Thymus (tissue), 11 donors: ENCODE data around the gene EXOC3L1. TPM values are rescaled to one million over a fixed set of nuclear protein-coding genes. Genes with fewer than 3 reads are reported as not detected.
A peak's percentile ranks its signal among the peaks of the same experiment; 100 is the strongest.

Source experiments
- DNase-seq, 9 donors: peaks; one replicate each; pipeline ENCODE4 v3.0.0-alpha.2; 2013; ENCODE audit warnings: low spot score in 9 of 9, low read depth in 6 of 9, missing footprints in 1 of 9
- H3K27ac ChIP-seq, 2 donors: one replicate each; pipeline ENCODE4 v1.5.1; 2013; ENCODE audit warnings: control low read depth in 1 of 2, low read depth in 1 of 2, low read length in 1 of 2, mild to moderate bottlenecking in 1 of 2, moderate library complexity in 1 of 2
- H3K27me3 ChIP-seq, 2 donors: one replicate each; pipeline ENCODE4 v1.5.1; 2013; ENCODE audit warnings: low read length in 1 of 2; ENCODE audit not compliant: control insufficient read depth in 2 of 2, insufficient read depth in 1 of 2
- H3K36me3 ChIP-seq, 2 donors: one replicate each; pipeline ENCODE4 v1.5.1; 2013; ENCODE audit warnings: low read length in 1 of 2, mild to moderate bottlenecking in 1 of 2, moderate library complexity in 1 of 2; ENCODE audit not compliant: control insufficient read depth in 2 of 2, insufficient read depth in 2 of 2
- H3K4me1 ChIP-seq, 2 donors: one replicate each; pipeline ENCODE4 v1.5.1; 2013; ENCODE audit warnings: low read length in 2 of 2; ENCODE audit not compliant: control insufficient read depth in 2 of 2, insufficient read depth in 2 of 2
- H3K4me3 ChIP-seq, 2 donors: one replicate each; pipeline ENCODE4 v1.5.1; 2013; ENCODE audit warnings: low read length in 2 of 2, control low read depth in 1 of 2, mild to moderate bottlenecking in 1 of 2
- H3K9me3 ChIP-seq, 2 donors: one replicate each; pipeline ENCODE4 v1.5.1; 2013; ENCODE audit warnings: low read length in 1 of 2, mild to moderate bottlenecking in 1 of 2; ENCODE audit not compliant: control insufficient read depth in 2 of 2, insufficient read depth in 1 of 2
- WGBS: extraction: QIAGEN DNeasy Blood & Tissue Kit; methylation state at CpG from one replicate; pipeline ENCODE4 v1.1.7; 2013; 5-methylcytosine and 5-hydroxymethylcytosine counted together
- polyA plus RNA-seq: library from polyadenylated mRNA; stranded (reverse); fragments of 200-250 nt; gene quantifications from one replicate; pipeline ENCODE4 v1.2.3, GENCODE V29; 2013
- total RNA-seq: library from RNA; stranded (reverse); fragments of 120-200 nt; gene quantifications from one replicate; pipeline ENCODE4 v1.2.4, GENCODE V29; 2013
- donor health status: healthy.

The EXOC3L1 gene
- total and polyA plus RNA-seq, 2 donors: 0.57 to 2.2 TPM

DNA sequence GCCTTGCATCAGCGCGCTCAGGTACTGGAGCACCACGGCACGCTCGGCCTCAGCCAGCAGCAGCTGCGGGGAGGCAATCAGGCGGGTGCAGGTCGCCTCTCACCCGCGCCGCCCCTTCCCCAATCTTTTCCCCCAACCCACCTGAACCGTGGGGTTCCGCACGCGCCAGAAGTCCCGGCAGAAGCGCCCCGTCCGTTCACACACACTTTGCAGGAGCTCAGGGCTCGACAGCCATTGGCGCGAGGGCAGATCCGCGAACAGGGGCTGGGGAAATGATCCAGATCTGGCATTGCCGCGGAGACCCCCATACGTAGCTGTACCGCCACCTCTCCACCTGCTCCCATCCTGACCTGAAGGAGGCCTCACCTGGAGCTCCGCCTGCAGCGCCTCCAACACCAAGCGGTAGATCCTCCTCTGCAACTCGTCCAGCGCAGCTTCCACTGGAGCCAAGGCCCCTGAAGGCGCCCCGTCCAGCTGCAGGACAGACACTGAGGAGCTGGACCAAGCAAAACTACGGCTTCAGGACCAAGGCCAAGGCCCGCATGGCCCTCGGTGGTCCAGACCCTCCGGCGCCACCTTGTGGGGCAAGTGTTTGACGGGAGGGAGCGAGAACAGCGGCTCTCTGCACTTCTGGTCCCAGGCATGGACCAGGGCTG, 4.8 kb downstream of the EXOC3L1 start:
- Histone ChIP-seq H3K4me3 (peak overlapping the region; percentile 75 to 86), H3K27ac (no peak overlapping the region), H3K4me1 (peaks cover 11 to 26% of the 10 kb centered on the region in 2 donors), H3K27me3 (peaks cover 18 to 49% of the 10 kb centered on the region in 2 donors), H3K9me3 (peaks cover 0 to 3% of the 10 kb centered on the region in 2 donors), H3K36me3 (no peaks in the 10 kb centered on the region)
- peak in 7 of 9 donors; percentile 37 to 76 (median 64) for DNase-seq
- WGBS: 19% methylated on average over 43 of the region's 43 CpGs

DNA sequence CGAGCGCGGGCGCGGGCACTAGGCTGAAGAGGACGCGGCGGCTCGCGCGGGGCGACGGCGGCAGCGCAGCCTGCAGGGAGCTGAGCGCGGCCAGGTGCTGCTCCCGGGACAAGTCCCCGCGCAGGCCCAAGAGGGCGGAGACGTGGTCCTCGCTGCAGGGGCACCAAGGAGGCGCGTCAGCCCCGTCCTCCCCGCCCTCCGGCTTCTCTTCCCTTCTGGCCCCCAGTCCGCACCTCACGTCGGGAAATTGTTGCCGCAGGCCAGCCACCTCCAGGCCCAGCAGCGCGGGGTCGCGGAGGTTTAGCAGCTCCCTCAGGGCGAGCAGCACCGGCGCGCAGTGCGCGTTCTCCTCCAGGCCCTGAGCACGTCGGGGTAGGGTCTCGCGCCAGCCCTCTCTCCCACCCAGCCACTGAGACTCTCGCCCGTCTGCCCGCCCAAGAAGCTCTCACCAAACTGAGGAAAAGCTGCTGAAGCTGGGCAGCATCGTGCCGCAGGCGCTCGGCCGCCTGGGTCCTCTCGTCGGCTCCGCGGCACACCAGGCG, 5.4 kb downstream of the EXOC3L1 start:
- peaks cover 0 to 3% of the 10 kb centered on the region in 2 donors for H3K9me3 ChIP-seq
- H3K36me3 ChIP-seq: no peaks in the 10 kb centered on the region
- H3K27ac ChIP-seq: peak overlapping the region in 1 of 2 donors; percentile 94
- peaks cover 18 to 50% of the 10 kb centered on the region in 2 donors for H3K27me3 ChIP-seq
- no peak for DNase-seq
- peak overlapping the region; percentile 75 to 86 for H3K4me3 ChIP-seq
- 10% methylated on average over 59 of the region's 59 CpGs for WGBS
- H3K4me1 ChIP-seq: peaks cover 11 to 26% of the 10 kb centered on the region in 2 donors

DNA sequence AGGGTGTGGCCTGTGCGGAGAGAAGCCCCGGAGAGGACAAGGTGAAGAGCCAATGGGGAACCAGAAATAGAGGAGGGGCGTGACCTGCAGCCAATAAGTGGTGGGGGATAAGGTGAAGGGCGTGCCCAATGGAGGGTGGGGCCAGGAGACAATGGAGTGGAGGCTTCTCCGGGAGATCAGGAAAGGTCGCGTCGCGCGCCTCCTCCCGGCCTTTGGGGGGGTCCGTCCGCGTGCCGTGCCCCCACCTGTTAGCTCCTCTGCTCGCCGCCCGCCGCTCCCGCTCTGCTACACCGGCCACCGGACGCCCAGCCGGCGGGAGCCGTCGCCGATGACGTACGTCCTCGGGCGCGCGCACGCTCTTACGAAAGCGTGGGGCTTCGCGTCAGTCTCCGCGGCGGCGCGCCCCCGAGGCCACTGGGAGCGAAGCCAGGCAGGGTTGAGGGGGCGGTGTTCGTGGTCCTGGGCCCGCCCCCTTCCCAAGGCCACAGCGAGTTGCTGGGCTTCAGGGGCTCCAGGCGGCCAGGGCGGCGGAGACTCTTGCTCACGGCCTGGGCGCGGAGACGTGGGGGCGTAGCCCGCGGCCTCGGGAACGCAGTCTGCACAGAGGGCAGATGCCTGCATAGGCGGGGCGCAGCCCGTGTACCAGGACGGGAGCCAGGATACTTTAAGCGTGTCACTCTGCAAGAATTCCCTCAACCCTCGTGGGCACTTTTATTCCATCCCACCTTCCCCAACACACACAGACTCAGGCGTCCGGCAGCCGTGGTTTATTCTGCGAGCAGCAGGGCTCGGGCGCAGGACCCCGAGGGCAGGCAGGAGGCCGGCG, 6.1 kb downstream of the EXOC3L1 start, which contains the start of gene MATCAP1:
TSS of gene MATCAP1 (minus strand) at position 337 of the 826 bp plus-strand sequence. CDS start 3,353 bp downstream, outside the sequence.
- peaks cover 11 to 27% of the 10 kb centered on the region in 2 donors for H3K4me1 ChIP-seq
- under 1% methylated on average over 77 of the region's 77 CpGs for WGBS

DNA sequence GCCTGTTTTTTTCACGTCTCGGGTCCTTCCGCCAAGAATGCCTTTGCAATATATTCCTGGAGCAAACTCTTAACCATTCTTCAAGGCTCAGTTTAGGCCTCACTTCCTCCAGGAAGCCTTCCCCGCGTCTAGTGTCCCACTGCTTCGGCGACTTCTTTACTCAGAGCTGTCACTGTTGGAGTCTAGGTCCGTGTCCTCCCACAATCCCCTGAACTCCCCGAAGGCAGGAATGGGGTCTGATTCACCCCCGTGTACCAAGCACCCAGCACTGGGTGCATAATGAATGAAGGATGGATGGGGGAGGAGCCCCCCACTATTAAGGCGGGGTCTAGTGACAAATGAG, 6.7 kb downstream of the EXOC3L1 start:
- no peaks in the 10 kb centered on the region for H3K36me3 ChIP-seq
- peak overlapping the region; percentile 75 to 86 for H3K4me3 ChIP-seq
- H3K27me3 ChIP-seq: peaks cover 29 to 57% of the 10 kb centered on the region in 2 donors
- H3K9me3 ChIP-seq: peaks cover 1 to 3% of the 10 kb centered on the region in 2 donors
- WGBS: 10% methylated on average over 11 of the region's 11 CpGs
- H3K4me1 ChIP-seq: peaks cover 13 to 32% of the 10 kb centered on the region in 2 donors
- no peak overlapping the region for H3K27ac ChIP-seq
- DNase-seq: no peak

More for the DNA sequence above, 6.1 kb downstream of the EXOC3L1 start, which contains the start of gene MATCAP1:
- Histone ChIP-seq H3K9me3 (peaks cover 1 to 3% of the 10 kb centered on the region in 2 donors), H3K36me3 (no peaks in the 10 kb centered on the region), H3K27me3 (peaks cover 23 to 54% of the 10 kb centered on the region in 2 donors), H3K27ac (peak within 1 kb of the TSS; percentile 86 to 94), H3K4me3 (peak within 1 kb of the TSS; percentile 75 to 86)
- peak; percentile 87 to 99 (median 95) for DNase-seq

DNA sequence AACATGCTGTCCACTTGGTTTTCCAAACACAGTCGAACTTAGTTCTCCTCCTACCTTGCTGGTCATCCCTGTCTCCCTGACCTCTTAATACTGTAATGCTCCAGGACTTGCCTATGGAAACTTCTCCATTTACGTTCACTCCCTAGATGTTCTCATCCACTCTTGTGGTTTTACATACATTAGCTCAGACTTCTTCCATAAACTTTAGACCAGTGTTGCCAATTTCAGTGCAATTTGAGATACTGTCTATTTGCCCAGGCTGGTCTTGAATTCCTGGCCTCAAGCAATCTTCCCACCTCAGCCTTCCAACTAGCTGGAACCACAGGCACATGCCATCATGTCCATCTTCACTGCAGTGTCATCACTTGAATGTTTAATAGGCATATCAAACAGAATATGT, 7.6 kb downstream of the EXOC3L1 start:
- Histone ChIP-seq H3K27me3 (peaks cover 37 to 63% of the 10 kb centered on the region in 2 donors), H3K4me1 (peaks cover 14 to 35% of the 10 kb centered on the region in 2 donors), H3K36me3 (no peaks in the 10 kb centered on the region), H3K27ac (no peak overlapping the region), H3K4me3 (no peak overlapping the region), H3K9me3 (peaks cover 1 to 3% of the 10 kb centered on the region in 2 donors)
- no peak for DNase-seq
- 95% methylated on average over 2 of the region's 2 CpGs for WGBS

DNA sequence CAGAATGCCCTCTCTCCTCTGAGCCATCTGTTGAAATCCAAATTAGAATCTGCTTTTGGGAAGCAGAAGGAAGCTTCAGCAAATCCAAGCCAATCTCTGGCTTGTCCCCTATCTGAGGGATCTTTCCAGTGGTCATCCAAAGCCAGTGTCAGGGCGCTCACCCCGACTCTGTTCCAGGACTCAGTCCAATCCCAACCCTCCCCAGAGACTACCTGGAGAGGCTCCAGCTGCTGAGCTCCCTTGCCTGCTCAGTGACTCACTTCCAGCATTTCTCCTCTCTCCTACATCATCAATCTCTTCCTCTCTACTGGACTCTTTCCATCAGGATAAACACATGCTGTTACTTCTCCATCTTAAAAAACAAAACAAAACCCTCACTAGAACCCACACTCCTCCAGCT, 8.6 kb downstream of the EXOC3L1 start:
- over 99% methylated on average over 2 of the region's 2 CpGs for WGBS
- Histone ChIP-seq H3K36me3 (no peaks in the 10 kb centered on the region), H3K27ac (no peak overlapping the region), H3K4me1 (peaks cover 14 to 35% of the 10 kb centered on the region in 2 donors), H3K9me3 (peaks cover 1 to 3% of the 10 kb centered on the region in 2 donors), H3K4me3 (no peak overlapping the region), H3K27me3 (peaks cover 46 to 63% of the 10 kb centered on the region in 2 donors)
- no peak for DNase-seq

DNA sequence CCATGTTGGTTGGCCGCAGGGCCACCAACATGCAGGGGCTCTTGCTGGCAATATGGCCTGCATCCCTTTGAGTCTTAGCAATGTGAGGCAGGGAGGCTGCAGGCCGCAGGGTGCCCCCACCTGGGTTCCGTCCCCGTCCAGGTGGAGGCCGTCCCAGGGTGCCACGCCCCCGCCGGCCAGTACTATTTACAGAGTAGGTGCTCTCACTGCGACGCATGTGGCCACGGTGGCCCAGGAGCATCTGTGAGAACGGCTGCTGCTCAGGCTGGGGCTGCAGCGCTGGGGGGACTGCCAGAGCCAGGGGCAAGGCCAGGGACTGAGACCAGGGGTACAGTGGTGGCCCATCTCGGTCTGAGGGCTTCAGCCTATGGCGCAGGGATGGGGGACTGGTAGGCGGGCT, 9.8 kb downstream of the EXOC3L1 start:
- peaks cover 39 to 63% of the 10 kb centered on the region in 2 donors for H3K27me3 ChIP-seq
- no peak for DNase-seq
- WGBS: 99% methylated on average over 16 of the region's 16 CpGs
- H3K27ac ChIP-seq: no peak overlapping the region
- peaks cover 13 to 30% of the 10 kb centered on the region in 2 donors for H3K4me1 ChIP-seq
- H3K4me3 ChIP-seq: no peak overlapping the region
- peaks cover 1 to 3% of the 10 kb centered on the region in 2 donors for H3K9me3 ChIP-seq
- no peaks in the 10 kb centered on the region for H3K36me3 ChIP-seq

DNA sequence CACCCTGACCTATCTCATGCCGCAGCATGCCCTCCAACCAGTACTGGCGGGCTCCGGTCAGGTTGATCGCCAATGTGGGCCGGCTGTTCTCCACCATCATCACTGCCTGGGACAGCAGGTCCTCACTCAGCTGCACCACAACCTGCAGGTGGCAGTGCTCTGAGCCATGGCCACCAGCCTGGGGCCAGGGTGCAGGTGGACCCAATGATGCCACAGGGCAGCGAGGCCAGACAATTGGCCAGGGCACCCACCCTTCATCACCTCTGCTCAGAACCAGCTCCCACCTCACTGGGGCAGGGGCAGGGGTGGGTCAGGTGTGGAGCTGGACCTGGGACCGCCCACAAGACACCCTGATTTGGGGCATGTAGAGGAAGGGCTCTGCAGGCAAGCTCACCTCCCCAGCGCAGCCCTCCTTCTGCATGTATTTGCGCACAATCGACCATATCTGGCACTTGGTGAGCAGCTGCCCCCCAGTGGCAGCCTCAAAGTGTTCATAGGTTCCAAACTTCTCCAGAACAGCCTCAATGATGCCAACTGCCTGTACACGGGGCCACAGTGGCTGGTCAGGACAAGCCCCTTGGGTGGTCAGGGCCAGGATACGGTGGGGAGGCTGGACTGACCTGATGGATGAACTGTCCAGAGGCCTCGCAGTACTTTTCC, 10.4 kb downstream of the EXOC3L1 start:
- 91% methylated on average over 13 of the region's 13 CpGs for WGBS
- Histone ChIP-seq H3K9me3 (peaks cover 0 to 1% of the 10 kb centered on the region in 2 donors), H3K4me3 (no peak overlapping the region), H3K27me3 (peaks cover 39 to 63% of the 10 kb centered on the region in 2 donors), H3K27ac (no peak overlapping the region), H3K4me1 (peaks cover 7 to 27% of the 10 kb centered on the region in 2 donors), H3K36me3 (no peaks in the 10 kb centered on the region)
- DNase-seq: no peak
